A549 treated with ZK216348 at 1 μM for 4 hours (cell line): Measurements from ENCODE around the gene COL20A1. TPM values are rescaled to one million over a fixed set of nuclear protein-coding genes. Genes with fewer than 3 reads are reported as not detected.

Experiments
- total RNA-seq: library from RNA; stranded (reverse); fragments of 200-300 nt; extraction: Qiagen RNA extraction; gene quantifications from 5 replicates; pipeline ENCODE4 v1.2.3, GENCODE V29; 2022; ENCODE audit warnings: low read depth

COL20A1 gene
- 0.47 to 1.3 TPM (median 0.83 TPM) in 5 replicates for total RNA-seq

DNA sequence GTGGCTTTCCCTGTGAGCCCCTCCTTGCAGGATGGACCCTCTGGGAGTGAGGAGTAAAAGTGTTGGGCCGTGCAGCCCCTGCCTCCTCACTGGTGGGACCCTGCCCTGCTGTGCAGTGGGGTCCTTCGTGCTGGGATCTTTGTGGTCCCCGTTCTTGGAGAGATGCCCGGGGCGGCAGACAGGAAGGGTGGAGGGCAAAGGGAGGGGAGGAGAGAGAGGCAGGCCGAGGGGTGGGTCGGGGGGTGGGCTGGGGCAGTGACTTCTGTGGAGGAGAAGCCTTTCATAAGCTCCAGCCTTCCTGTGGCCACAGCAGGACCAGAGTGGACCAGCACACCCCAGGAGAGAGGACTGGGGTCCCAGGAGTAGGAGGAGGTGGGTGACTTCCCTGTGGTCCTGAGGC, at the start of gene COL20A1:
Gene COL20A1, plus strand, starts transcription at position 283 of the 400 bp plus-strand sequence. CDS start 1,922 bp downstream, outside the sequence.

DNA sequence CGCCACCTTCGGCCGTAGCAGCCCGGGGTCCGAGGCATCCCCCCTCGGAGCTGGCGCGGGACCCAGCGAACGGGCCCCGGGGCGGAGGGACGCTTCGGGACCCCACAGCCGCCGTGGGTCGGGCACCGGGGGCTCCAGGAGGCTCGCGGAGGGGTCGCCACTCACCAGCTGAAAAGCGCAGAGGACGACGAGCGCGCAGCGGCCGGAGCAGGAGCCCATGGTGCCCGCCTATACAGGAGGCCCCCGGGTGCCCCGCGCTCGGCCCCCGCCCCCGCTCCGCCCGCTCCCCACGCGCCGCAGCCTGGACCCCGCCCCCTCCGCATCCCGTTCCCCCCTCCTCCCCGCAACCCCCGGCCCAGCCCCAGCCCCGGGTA, 38.8 kb upstream of the COL20A1 start, which contains the start of gene NKAIN4:
Gene NKAIN4, minus strand, starts transcription at position 232 of the 374 bp plus-strand sequence. Its CDS starts 13 bp downstream, at position 219.

DNA sequence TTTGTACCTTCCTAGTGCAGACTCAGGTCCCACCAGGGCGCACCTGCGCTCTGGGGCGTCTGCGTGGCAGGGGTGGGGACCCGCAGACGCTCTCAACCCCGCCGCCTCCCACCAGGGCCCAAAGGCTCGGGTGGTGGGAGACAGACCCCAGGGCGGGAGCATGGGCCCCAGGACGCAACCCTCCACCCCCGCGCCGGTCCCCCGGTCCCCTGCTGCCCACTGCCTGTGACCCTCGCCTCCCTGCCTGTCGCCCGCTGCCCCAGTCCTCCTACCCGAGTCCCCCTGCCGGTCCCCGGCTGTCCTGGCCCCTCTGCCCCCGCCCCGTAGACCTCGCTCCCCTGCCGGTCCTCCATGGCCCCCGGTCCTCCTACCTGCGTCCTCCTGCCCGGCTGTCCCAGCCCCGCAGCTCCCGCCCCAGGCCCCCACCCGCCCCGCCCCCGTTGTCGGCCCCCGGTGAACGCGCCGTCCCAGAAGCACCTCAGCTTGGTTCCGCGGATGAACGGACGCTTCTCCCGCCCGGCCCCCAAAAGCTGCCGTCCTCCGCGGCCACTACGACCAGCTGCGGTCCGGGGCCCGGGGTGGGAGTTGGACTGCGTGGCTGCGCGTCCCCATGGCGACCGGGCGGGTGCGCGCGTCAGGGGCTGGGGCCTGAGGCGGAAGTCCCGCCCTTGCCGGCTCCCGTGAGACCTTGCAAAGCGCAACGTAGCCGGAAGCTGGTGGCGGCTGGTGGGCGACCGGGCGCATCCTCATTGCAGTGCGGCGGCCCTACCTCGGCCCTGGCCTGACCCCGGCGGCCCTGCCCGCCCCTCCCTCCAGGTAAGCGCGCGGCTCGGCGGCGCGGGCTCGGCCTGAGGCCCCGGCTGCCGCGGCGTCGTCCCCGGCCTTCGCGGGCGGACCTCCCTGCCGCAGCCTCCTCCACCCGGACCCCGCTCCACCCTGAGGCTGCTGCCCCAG, 20.6 kb upstream of the COL20A1 start, which contains the start of gene ARFGAP1:
Gene ARFGAP1, plus strand, starts transcription at position 709 of the 954 bp plus-strand sequence. CDS start 2,768 bp downstream, outside the sequence.

DNA sequence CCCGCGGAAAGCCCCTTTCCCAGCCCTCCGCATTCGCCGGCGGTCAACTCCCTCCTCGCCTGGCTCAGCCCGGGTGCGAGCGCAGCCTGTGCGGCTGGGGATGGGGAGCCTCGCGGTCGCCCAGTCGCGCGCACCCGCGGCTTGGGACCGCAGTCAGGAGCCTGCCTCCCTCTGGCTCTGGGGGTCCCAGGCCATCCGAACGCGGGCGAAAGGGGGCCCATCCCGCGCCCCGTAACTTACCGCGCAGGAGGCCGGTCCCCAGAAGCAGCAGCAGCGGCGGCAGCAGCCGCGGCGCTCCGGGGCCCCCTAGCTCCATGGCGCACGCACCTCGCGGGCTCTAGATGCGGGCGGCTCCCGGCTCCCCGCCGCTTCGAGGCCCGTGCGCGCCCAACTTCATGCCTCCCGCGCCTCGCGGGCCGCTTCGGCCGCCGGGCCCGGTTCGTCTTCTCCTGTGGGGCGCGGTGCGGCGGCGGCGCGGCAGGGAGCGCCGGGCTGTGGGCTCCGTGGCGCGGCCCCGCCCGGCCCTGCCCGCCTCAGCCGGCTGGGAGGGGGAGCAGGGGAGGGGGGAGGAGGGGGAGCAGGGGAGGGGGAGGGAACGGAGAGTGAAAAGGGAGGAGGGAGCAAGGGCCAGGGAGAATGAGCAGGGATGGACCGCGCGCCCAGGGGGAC, 68.0 kb downstream of the COL20A1 start, which contains the start of gene CHRNA4:
Gene CHRNA4, minus strand, starts transcription at position 500 of the 669 bp plus-strand sequence. Its CDS starts 184 bp downstream, at position 316.

Other genes with a start within 250 kb of the COL20A1 start
- 41.4 to 55.7 TPM (median 51.0 TPM) in 5 replicates for gene YTHDF1, start 77.1 kb upstream of the COL20A1 start, total RNA-seq
- gene BIRC7, start 57.3 kb upstream of the COL20A1 start, total RNA-seq, result 0.99 to 3.7 TPM (median 2.6 TPM) in 5 replicates
- gene NKAIN4, start 38.7 kb upstream of the COL20A1 start, total RNA-seq, result 4.6 to 8.9 TPM (median 5.2 TPM) in 5 replicates
- gene ARFGAP1, start 20.4 kb upstream of the COL20A1 start, total RNA-seq, result 40.7 to 94.2 TPM (median 79.4 TPM) in 5 replicates
- gene CHRNA4, start 68.2 kb downstream of the COL20A1 start, total RNA-seq, result 0.06 to 0.63 TPM (median 0.45 TPM) in 5 replicates
- 0.39 to 0.87 TPM (median 0.57 TPM) in 5 replicates for gene KCNQ2, start 179.5 kb downstream of the COL20A1 start, total RNA-seq
- gene EEF1A2, start 205.9 kb downstream of the COL20A1 start, total RNA-seq, result 112 to 179 TPM (median 154 TPM) in 5 replicates
- 267 to 353 TPM (median 326 TPM) in 5 replicates for gene PPDPF, start 227.6 kb downstream of the COL20A1 start, total RNA-seq
- gene PTK6, start 244.2 kb downstream of the COL20A1 start, total RNA-seq, result 2.4 to 4.1 TPM (median 3.6 TPM) in 5 replicates